Vagina (tissue), 2 donors: Measurements from ENCODE around the gene TARS2. TPM values are rescaled to one million over a fixed set of nuclear protein-coding genes. Genes with fewer than 3 reads are reported as not detected.

Source experiments
- DNase-seq, 2 donors: peaks; one replicate each; pipeline ENCODE4 v3.0.0-alpha.2; 2017; ENCODE audit errors: extremely low spot score in 2 of 2
- H3K27ac ChIP-seq: fragments of 200-600 bp; sonication (generic); one replicate; pipeline ENCODE4 v1.5.1; 2019
- H3K27me3 ChIP-seq: fragments of 200-600 bp; sonication (generic); one replicate; pipeline ENCODE4 v1.5.1; 2019
- H3K36me3 ChIP-seq, 2 donors: fragments of 200-600 bp; sonication (generic); one replicate each; pipeline ENCODE4 v1.5.1; 2017 to 2019
- H3K4me1 ChIP-seq: fragments of 200-600 bp; sonication (generic); one replicate; pipeline ENCODE4 v1.5.1; 2019
- H3K4me3 ChIP-seq, 2 donors: fragments of 200-600 bp; sonication (generic); 1 replicate in 1 of 2; 2 replicates in 1 of 2; pipeline ENCODE4 v1.5.1; 2016 to 2019
- H3K9me3 ChIP-seq: fragments of 200-600 bp; sonication (generic); one replicate; pipeline ENCODE4 v1.5.1; 2019
- CTCF ChIP-seq, 3 experiments: fragments of 450-650 bp in 2 of 3; fragments of 200-600 bp in 1 of 3; sonication (generic) in 1 of 3; IDR thresholded peaks; one replicate each; pipeline ENCODE4 v1.5.1; 2017 to 2019; ENCODE audit warnings: antibody characterized with exemption in 3 of 3, mild to moderate bottlenecking in 2 of 3, moderate library complexity in 2 of 3
- POLR2A ChIP-seq, 2 donors: fragments of 450-650 bp; IDR thresholded peaks; one replicate each; pipeline ENCODE4 v1.6.1; 2017; ENCODE audit warnings: antibody characterized with exemption in 2 of 2, mild to moderate bottlenecking in 2 of 2, moderate library complexity in 2 of 2
- POLR2AphosphoS5 ChIP-seq, 2 donors: sonication (generic); formaldehyde crosslinking; IDR thresholded peaks; one replicate each; pipeline ENCODE4 v1.9.0; 2017; ENCODE audit warnings: antibody characterized with exemption in 2 of 2, mild to moderate bottlenecking in 2 of 2, low read depth in 1 of 2; ENCODE audit not compliant: insufficient read depth in 1 of 2
- intact Hi-C: fragments of 100-400 bp; cut with DNase I; formaldehyde crosslinking; loops from one replicate; pipeline ENCODE4 v1.15.1; 2023
- total RNA-seq: library from RNA; depleted of rRNA; stranded (reverse); fragments of >200 nt; gene quantifications from one replicate; pipeline ENCODE4 v1.2.3, GENCODE V29; 2016

TARS2 gene
- 17.4 TPM for total RNA-seq

DNA sequence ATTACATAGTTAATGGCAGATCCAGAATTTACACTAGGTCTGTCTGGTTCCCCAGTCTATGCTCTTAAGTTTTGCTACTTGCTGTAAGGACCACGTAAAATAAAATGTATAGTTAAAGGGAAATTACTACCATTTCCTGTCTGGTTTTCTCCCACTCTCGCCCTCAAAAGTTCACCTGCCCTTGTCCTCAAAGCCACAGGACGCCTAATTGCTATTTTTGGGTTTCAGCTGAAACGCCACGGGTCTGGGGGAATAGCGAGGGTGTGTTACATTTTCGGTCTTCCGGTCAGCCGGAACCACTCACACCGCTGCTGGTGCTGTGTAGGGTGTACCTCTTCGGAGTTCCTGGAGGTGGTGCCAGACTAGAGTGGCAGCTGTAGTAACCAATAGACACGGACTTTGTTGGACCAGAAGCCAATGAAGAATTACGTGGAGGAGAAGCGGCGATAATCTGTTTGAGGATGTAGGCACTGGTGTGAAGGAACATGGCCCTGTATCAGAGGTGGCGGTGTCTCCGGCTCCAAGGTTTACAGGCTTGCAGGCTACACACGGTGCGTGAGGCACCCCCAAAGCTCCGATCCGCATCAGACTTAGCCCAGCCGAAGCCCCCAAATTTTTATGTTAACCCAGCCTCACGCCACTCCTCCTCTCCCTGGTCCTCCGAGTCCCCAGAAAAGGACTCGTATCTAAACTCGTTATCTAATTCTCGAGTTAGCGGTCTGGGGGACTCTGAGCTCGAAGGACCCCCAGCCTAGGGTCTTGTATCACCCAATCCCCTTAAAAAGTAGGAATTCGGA lies at the start of gene TARS2:
Gene TARS2, plus strand, starts transcription at position 454 of the 797 bp plus-strand sequence. Its CDS starts 32 bp downstream, at position 486.
- intact Hi-C loops = no loop called here
- peaks cover 10% of the 10 kb centered on the region for H3K4me1 ChIP-seq
- DNase-seq = peak in 1 of 2 donors; percentile 98
- peaks cover 0 to 10% of the 10 kb centered on the region in 2 donors for H3K36me3 ChIP-seq
- H3K27me3 ChIP-seq = no peaks in the 10 kb centered on the region
- TF ChIP-seq POLR2A (IDR thresholded peaks at IDR 0.05) (peak in 1 of 2 donors; percentile 43), CTCF (IDR thresholded peaks at IDR 0.05) (peak in 2 of 3 experiments; percentile 31 to 37), POLR2AphosphoS5 (IDR thresholded peaks at IDR 0.05; ENCODE audit: insufficient read depth in 1 of 2, low read depth in 1 of 2) (peak; percentile 76 to 89)
- peak within 1 kb of the TSS; percentile 77 to 81 for H3K4me3 ChIP-seq
- H3K27ac ChIP-seq = peak within 1 kb of the TSS; percentile 76
- H3K9me3 ChIP-seq = no peaks in the 10 kb centered on the region

DNA sequence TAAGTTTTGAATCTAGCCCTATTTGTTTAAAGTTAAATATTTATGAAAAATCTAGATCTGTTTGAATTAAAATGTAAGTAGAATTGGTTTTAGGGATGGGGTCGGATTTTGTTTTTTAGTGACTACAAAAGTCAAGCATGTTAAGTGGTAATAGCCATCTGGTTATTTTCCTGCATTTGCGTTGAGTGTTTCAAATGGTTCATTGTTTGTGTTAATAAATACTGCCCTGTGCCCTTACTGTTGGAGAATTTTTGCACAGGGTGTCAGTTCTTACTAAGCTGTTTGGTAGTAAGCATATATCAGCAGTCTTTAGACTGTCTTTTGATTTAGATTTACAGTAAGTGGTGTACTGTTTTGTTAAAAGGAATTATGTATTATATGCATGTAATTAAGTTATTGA lies 46.1 kb upstream of the TARS2 start:
- intact Hi-C loops = no loop called here
- H3K9me3 ChIP-seq = no peaks in the 10 kb centered on the region
- DNase-seq = no peak
- TF ChIP-seq CTCF (IDR thresholded peaks at IDR 0.05) (no peak), POLR2AphosphoS5 (IDR thresholded peaks at IDR 0.05; ENCODE audit: insufficient read depth in 1 of 2, low read depth in 1 of 2) (no peak), POLR2A (IDR thresholded peaks at IDR 0.05) (no peak)
- H3K27me3 ChIP-seq = no peaks in the 10 kb centered on the region
- H3K36me3 ChIP-seq = peaks cover 0 to 20% of the 10 kb centered on the region in 2 donors
- no peak overlapping the region for H3K27ac ChIP-seq
- no peaks in the 10 kb centered on the region for H3K4me1 ChIP-seq
- no peak overlapping the region for H3K4me3 ChIP-seq

- DNase-seq = no peak
- TF ChIP-seq POLR2AphosphoS5 (IDR thresholded peaks at IDR 0.05; ENCODE audit: insufficient read depth in 1 of 2, low read depth in 1 of 2) (no peak), POLR2A (IDR thresholded peaks at IDR 0.05) (no peak), CTCF (IDR thresholded peaks at IDR 0.05) (no peak)
- Histone ChIP-seq H3K36me3 (peaks cover 0 to 47% of the 10 kb centered on the region in 2 donors), H3K4me3 (no peak overlapping the region), H3K4me1 (no peaks in the 10 kb centered on the region), H3K9me3 (no peaks in the 10 kb centered on the region), H3K27ac (no peak overlapping the region), H3K27me3 (no peaks in the 10 kb centered on the region)
- intact Hi-C loops = no loop called here
Measured at GRCh38 chr1:150444232-150444631, 43.0 kb upstream of the TARS2 start.

DNA sequence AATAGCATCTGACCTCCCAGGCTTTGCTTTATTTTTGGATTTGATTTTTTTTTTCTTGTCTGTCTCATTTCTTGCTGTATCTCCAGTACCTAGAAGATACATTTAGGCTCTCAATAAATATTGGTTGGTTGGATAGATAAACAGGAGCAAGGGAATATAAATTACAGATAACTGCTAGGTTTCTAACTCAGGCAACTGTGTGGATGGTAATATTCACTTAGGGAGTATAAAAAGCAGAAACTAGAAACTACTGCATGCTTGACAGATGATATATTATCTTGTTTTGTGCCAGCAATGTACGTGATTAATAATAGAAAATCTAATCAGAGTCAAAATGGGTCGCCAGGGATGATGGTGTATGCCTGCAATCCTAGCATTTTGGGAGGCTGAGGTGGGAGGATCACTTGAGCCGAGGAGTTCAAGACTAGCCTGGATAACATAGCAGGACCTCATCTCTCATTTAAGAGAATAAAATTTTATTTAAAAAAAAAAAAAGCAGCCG lies 31.0 kb upstream of the TARS2 start:
- Histone ChIP-seq H3K4me3 (no peak overlapping the region), H3K4me1 (no peaks in the 10 kb centered on the region), H3K9me3 (no peaks in the 10 kb centered on the region), H3K36me3 (peaks cover 0 to 45% of the 10 kb centered on the region in 2 donors), H3K27ac (no peak overlapping the region), H3K27me3 (no peaks in the 10 kb centered on the region)
- DNase-seq = no peak
- intact Hi-C loops = no loop called here
- TF ChIP-seq CTCF (IDR thresholded peaks at IDR 0.05) (no peak), POLR2AphosphoS5 (IDR thresholded peaks at IDR 0.05; ENCODE audit: insufficient read depth in 1 of 2, low read depth in 1 of 2) (no peak), POLR2A (IDR thresholded peaks at IDR 0.05) (no peak)

- intact Hi-C loops = no loop called here
- Histone ChIP-seq H3K27me3 (no peaks in the 10 kb centered on the region), H3K9me3 (no peaks in the 10 kb centered on the region), H3K36me3 (peaks cover 5 to 66% of the 10 kb centered on the region in 2 donors), H3K4me3 (no peak overlapping the region), H3K4me1 (no peaks in the 10 kb centered on the region), H3K27ac (no peak overlapping the region)
- peak in 1 of 2 donors; percentile 54 for DNase-seq
- TF ChIP-seq CTCF (IDR thresholded peaks at IDR 0.05) = peak; percentile 35 to 71 (median 49)
- TF ChIP-seq POLR2A (IDR thresholded peaks at IDR 0.05) = no peak
- no peak for TF ChIP-seq POLR2AphosphoS5 (IDR thresholded peaks at IDR 0.05; ENCODE audit: insufficient read depth in 1 of 2, low read depth in 1 of 2)
Measured at GRCh38 chr1:150464422-150464826, 22.8 kb upstream of the TARS2 start.
